Thyroid gland (tissue), 4 donors: ENCODE results near the gene TRPM4.

Source experiments
- CTCF ChIP-seq, 6 experiments: fragments of 200-600 bp in 3 of 6; fragments of 450-650 bp in 3 of 6; sonication (generic) in 3 of 6; IDR thresholded peaks; one replicate each; pipeline ENCODE4 v1.5.1; 2016 to 2019; ENCODE audit warnings: antibody characterized with exemption in 6 of 6, mild to moderate bottlenecking in 2 of 6, inconsistent platforms in 1 of 6, moderate library complexity in 1 of 6
- POLR2A ChIP-seq, 2 donors: fragments of 450-650 bp; IDR thresholded peaks; one replicate each; pipeline ENCODE4 v1.6.1; 2017; ENCODE audit warnings: antibody characterized with exemption in 2 of 2, mild to moderate bottlenecking in 2 of 2, moderate library complexity in 1 of 2

- TF ChIP-seq CTCF (IDR thresholded peaks at IDR 0.05) = peak in 2 of 6 experiments; percentile 15 to 34
- peak in 1 of 2 donors; percentile 77 for TF ChIP-seq POLR2A (IDR thresholded peaks at IDR 0.05)
These were observed 38.8 kb upstream of the TRPM4 start, which contains the start of gene C19orf73 for GRCh38 chr19:49118565-49119410.
